22Rv1 (cell line): ENCODE results near the gene TDO2.

Experiments used
- CTCF ChIP-seq: fragments of 450-650 bp; IDR thresholded peaks from 2 replicates; pipeline ENCODE4 v1.5.1; 2017; ENCODE audit warnings: mild to moderate bottlenecking
- ZFX ChIP-seq: fragments of 450-650 bp; IDR thresholded peaks from 2 replicates; pipeline ENCODE4 v1.6.1; 2017; ENCODE audit warnings: antibody characterized with exemption, borderline replicate concordance

- TF ChIP-seq CTCF: no peak
- no peak for TF ChIP-seq ZFX
Measured at GRCh38 chr4:155952501-155952901, 49.0 kb downstream of the TDO2 start.
